Endothelial cell of umbilical vein (primary cell): ENCODE measurements around the gene SLIRP. TPM values are rescaled to one million over a fixed set of nuclear protein-coding genes. Genes with fewer than 3 reads are reported as not detected.

ENCODE experiments used
- BruUV-seq: library from RNA; stranded (reverse); fragments of 400-500 nt; replicated peaks from 2 replicates; lab custom pipeline; 2021; lab: Mats Ljungman, UMichigan
- CTCF ChIA-PET: fragments of 300-600, 350-600 bp; sonication (Branson Sonifier 250); formaldehyde crosslinking; loops from one replicate; lab custom pipeline; 2021; ENCODE audit warnings: antibody characterized with exemption, inconsistent platforms; lab: Charles Lee
- POLR2A ChIA-PET: fragments of 300-600, 350-600 bp; sonication (Branson Sonifier 250); formaldehyde crosslinking; loops from one replicate; lab custom pipeline; 2021; ENCODE audit warnings: antibody characterized with exemption, inconsistent platforms; lab: Charles Lee
- DNase-seq: peaks from one replicate; pipeline ENCODE4 v3.0.0-alpha.2; 2011; ENCODE audit warnings: low read depth, low spot score
- FAIRE-seq: peaks from 2 replicates; lab custom pipeline; 2011; peaks lifted over from hg19 to GRCh38; lab: Jason Lieb, UNC
- H2AFZ ChIP-seq: 2 replicates; pipeline ENCODE4 v1.6.0; 2012; ENCODE audit warnings: low read depth, low read length, control low read depth, inconsistent platforms
- H3K27ac ChIP-seq: 2 replicates; pipeline ENCODE4 v1.5.1; 2011; ENCODE audit warnings: low read depth, mild to moderate bottlenecking, control low read depth, low read length, moderate library complexity; ENCODE audit not compliant: insufficient read depth
- H3K27me3 ChIP-seq, 2 experiments: 2 replicates each; pipeline versions ENCODE4 v1.6.0 to v1.6.1; 2011; ENCODE audit warnings: low read length in 2 of 2, mixed read lengths in 1 of 2; ENCODE audit not compliant: control insufficient read depth in 2 of 2, insufficient read depth in 2 of 2
- H3K36me3 ChIP-seq, 2 experiments: 2 replicates in 1 of 2; 3 replicates in 1 of 2; pipeline ENCODE4 v1.5.1; 2011; ENCODE audit warnings: low read length in 2 of 2, mild to moderate bottlenecking in 1 of 2, moderate library complexity in 1 of 2; ENCODE audit not compliant: control insufficient read depth in 2 of 2, insufficient read depth in 2 of 2; ENCODE audit errors: extremely low read depth in 1 of 2
- H3K4me1 ChIP-seq: 3 replicates; pipeline ENCODE4 v1.5.1; 2011; ENCODE audit warnings: mild to moderate bottlenecking, low read length; ENCODE audit not compliant: control insufficient read depth, insufficient read depth; ENCODE audit errors: extremely low read depth
- H3K4me2 ChIP-seq: 2 replicates; pipeline ENCODE4 v1.6.1; 2011; ENCODE audit warnings: low read length, control low read depth, mixed read lengths; ENCODE audit not compliant: insufficient read depth
- H3K4me3 ChIP-seq, 3 experiments: fragments of 200-600 bp in 1 of 3; sonication (generic), shearing (Covaris generic) in 1 of 3; replicated peaks in 1 of 3; 2 replicates each; pipeline ENCODE4 v1.5.1; 2011 to 2016; ENCODE audit warnings: control low read depth in 3 of 3, low read length in 3 of 3, mild to moderate bottlenecking in 2 of 3, inconsistent platforms in 1 of 3, low read depth in 1 of 3, moderate library complexity in 1 of 3; ENCODE audit not compliant: insufficient read depth in 1 of 3
- H3K79me2 ChIP-seq: 2 replicates; pipeline ENCODE4 v1.6.0; 2012; ENCODE audit warnings: low read length, inconsistent platforms; ENCODE audit not compliant: control insufficient read depth, insufficient read depth
- H3K9ac ChIP-seq: replicated peaks from 2 replicates; pipeline ENCODE3; 2011; ENCODE audit warnings: low read length, control low read depth; ENCODE audit not compliant: insufficient read depth; ENCODE audit errors: extremely low read depth
- H3K9me1 ChIP-seq: replicated peaks from 3 replicates; pipeline ENCODE4 v1.6.0; 2011; ENCODE audit warnings: mild to moderate bottlenecking, low read length; ENCODE audit not compliant: control insufficient read depth, insufficient read depth; ENCODE audit errors: extremely low read depth
- H3K9me3 ChIP-seq: replicated peaks from 2 replicates; pipeline ENCODE4 v1.5.1; 2012; ENCODE audit warnings: low read length, inconsistent platforms; ENCODE audit not compliant: control insufficient read depth, insufficient read depth
- H4K20me1 ChIP-seq: replicated peaks from 2 replicates; pipeline ENCODE3; 2011; ENCODE audit warnings: mild to moderate bottlenecking, low read length; ENCODE audit not compliant: control insufficient read depth, insufficient read depth; ENCODE audit errors: extremely low read depth
- CTCF ChIP-seq, 2 donors: IDR thresholded peaks; 1 replicate in 1 of 2; 2 replicates in 1 of 2; pipeline ENCODE4 v1.5.1; 2011; ENCODE audit warnings: low read length in 2 of 2, mild to moderate bottlenecking in 2 of 2, moderate library complexity in 2 of 2, control low read depth in 1 of 2, inconsistent platforms in 1 of 2, low read depth in 1 of 2; ENCODE audit not compliant: insufficient read depth in 1 of 2; ENCODE audit errors: extremely low read depth in 1 of 2
- EZH2 ChIP-seq: IDR thresholded peaks from 2 replicates; pipeline ENCODE4 v1.6.1; 2012; ENCODE audit warnings: borderline replicate concordance, low read depth, mild to moderate bottlenecking, moderate library complexity, low read length, inconsistent platforms; ENCODE audit not compliant: severe bottlenecking
- FOS ChIP-seq: IDR thresholded peaks from 2 replicates; pipeline ENCODE4 v1.6.1; 2011; ENCODE audit warnings: mild to moderate bottlenecking, low read length, moderate library complexity, borderline replicate concordance; ENCODE audit not compliant: insufficient read depth
- GATA2 ChIP-seq: IDR thresholded peaks from 2 replicates; pipeline ENCODE4 v1.7.0; 2011; ENCODE audit warnings: low read depth, mild to moderate bottlenecking, moderate library complexity, mixed read lengths, low read length; ENCODE audit not compliant: insufficient read length, insufficient read depth
- JUN ChIP-seq: IDR thresholded peaks from 2 replicates; pipeline ENCODE4 v1.6.1; 2011; ENCODE audit warnings: borderline replicate concordance, low read depth; ENCODE audit not compliant: insufficient read length, insufficient read depth
- MAX ChIP-seq: IDR thresholded peaks from 2 replicates; pipeline ENCODE4 v1.6.1; 2011; ENCODE audit not compliant: insufficient read depth, insufficient read length
- MYC ChIP-seq: IDR thresholded peaks from one replicate; pipeline ENCODE4 v1.6.1; 2011; ENCODE audit warnings: mild to moderate bottlenecking, low read depth, low read length
- POLR2A ChIP-seq: IDR thresholded peaks from 2 replicates; pipeline ENCODE4 v1.6.1; 2012; ENCODE audit warnings: low read depth, mild to moderate bottlenecking, control low read depth, low read length
- POLR2AphosphoS5 ChIP-seq: IDR thresholded peaks from 2 replicates; pipeline ENCODE4 v1.6.1; 2012; ENCODE audit warnings: low read depth, mild to moderate bottlenecking, control low read depth, low read length, moderate library complexity; ENCODE audit not compliant: insufficient read depth
- dilution Hi-C: fragments of 300-500 bp; cut with MboI; formaldehyde crosslinking; loops from one replicate; pipeline ENCODE4 v1.15.0; 2019; ENCODE audit warnings: low sequenced_read_pairs; ENCODE audit not compliant: extremely low pct_ligation_motif_present
- intact Hi-C: fragments of 100-400 bp; cut with micrococcal nuclease; formaldehyde crosslinking; loops from one replicate; pipeline ENCODE4 v1.10.0; 2022
- polyA plus RNA-seq, 4 experiments: library from polyadenylated mRNA; depleted of rRNA in 3 of 4; stranded (reverse) in 3 of 4; unstranded in 1 of 4; fragments of >200 nt; gene quantifications; 2 replicates each; pipeline versions ENCODE4 v1.2.1 to v1.2.3, GENCODE V29; 2011 to 2012; ENCODE audit warnings: missing spikeins in 1 of 4
- total RNA-seq: library from RNA; stranded (reverse); gene quantifications from 2 replicates; pipeline ENCODE4 v1.2.3, GENCODE V29; 2021

Gene SLIRP
- total and polyA plus RNA-seq, 2 donors (not counting 3 experiments of a cell fraction or from before 2014, with no cell fraction given): 144 to 160 TPM

GRCh38 chr14:77681196-77682157 is 26.4 kb upstream of the SLIRP start:
- TF ChIP-seq JUN (no peak), EZH2 (no peak), CTCF (IDR thresholded peaks at IDR 0.05; ENCODE audit: extremely low read depth in 1 of 2, insufficient read depth in 1 of 2, low read depth in 1 of 2, low read length in 2 of 2) (no peak), POLR2A (no peak), MAX (no peak), MYC (no peak), POLR2AphosphoS5 (no peak), GATA2 (no peak), FOS (no peak)
- DNase-seq (no peak), FAIRE-seq (no peak)
- H3K27me3 ChIP-seq: no peaks in the 10 kb centered on the region
- no peak overlapping the region for H2AFZ ChIP-seq
- intact Hi-C loops: no loop called here
- no peaks in the 10 kb centered on the region for H3K9me3 ChIP-seq
- no peak overlapping the region for H3K4me3 ChIP-seq
- H3K36me3 ChIP-seq: peaks cover 0 to 2% of the 10 kb centered on the region in 2 experiments
- no peaks in the 10 kb centered on the region for H3K9me1 ChIP-seq
- H3K27ac ChIP-seq: no peak overlapping the region
- no TSS peak for BruUV-seq
- H3K79me2 ChIP-seq: no peaks in the 10 kb centered on the region
- no peak overlapping the region for H3K4me2 ChIP-seq
- ChIA-PET CTCF (no interaction called here), POLR2A (no interaction called here)
- no peaks in the 10 kb centered on the region for H3K4me1 ChIP-seq
- H3K9ac ChIP-seq: no peak overlapping the region
- no peaks in the 10 kb centered on the region for H4K20me1 ChIP-seq
- dilution Hi-C loops: no loop called here
